GM18498 (cell line): ENCODE data around the gene IL1R1.
"Not testable (repeated sequence)": the region's sequence is repeated elsewhere in the genome, so short reads cannot be mapped to it uniquely, and the experiment has no call there.

ENCODE experiments used
- ATAC-seq: cut with Tn5 transposase; IDR thresholded peaks from one replicate; pipeline ENCODE4 v1.9.1; 2021; ENCODE audit warnings: mild to moderate bottlenecking, moderate library complexity; ENCODE audit not compliant: unreplicated experiment

Gene IL1R1

DNA sequence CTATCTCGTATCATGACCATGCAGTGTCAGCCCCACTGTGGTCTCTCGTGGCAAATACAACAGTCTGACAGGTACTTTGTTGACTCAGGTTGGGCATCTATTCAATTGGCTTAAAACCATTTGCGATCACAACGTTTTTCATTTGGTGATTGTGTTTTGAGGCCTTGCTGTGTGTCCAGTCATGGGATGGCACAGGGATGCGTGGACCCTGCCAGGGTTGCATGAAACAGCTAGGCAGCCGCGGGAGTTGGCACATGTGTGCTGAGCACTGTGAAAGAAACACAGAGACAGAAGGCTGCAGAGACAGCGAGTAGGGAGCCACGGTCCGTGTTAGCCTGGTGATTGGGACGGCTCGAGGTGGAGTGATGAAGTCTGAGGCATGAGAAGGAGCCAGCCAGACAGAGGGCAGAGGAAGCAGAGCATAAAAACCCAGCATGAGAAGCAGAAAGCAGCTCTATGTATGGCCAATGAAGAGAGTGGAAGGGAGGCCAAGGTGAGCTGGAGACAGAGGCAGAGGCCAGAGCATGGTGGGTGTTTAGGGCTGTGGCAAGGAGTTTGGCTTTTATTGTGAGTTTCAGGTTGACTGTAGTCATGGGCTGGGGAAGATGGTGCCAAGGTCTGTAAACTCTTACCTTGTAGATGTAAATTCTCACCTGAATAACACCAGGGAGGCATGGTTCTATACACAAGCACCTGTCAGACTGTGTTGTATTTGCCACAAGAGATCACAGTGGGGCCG, 31.8 kb upstream of the IL1R1 start:
- no peak for ATAC-seq

DNA sequence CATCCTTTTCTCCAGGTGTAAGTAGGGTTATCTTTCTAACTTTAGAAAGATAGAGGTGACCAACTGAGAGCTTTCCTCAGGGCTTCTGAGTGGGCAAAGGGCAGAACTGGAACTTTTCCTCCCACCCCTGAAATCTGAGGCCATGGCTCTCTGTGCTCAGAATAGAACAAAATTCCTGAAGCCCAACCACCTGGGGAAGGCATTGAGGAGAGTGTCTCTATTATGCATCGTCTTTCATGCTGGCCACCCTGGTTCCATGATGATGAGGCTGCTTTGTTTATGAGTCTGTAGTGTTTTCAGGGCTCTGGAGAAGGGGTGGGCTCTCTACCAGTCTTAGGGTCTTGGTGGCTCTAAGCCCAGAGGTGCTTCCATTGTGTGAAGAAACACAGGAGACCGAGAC, 30.7 kb upstream of the IL1R1 start:
- ATAC-seq: no peak

- ATAC-seq: no peak
Measured at GRCh38 chr2:102112271-102112670, 30.3 kb upstream of the IL1R1 start.

DNA sequence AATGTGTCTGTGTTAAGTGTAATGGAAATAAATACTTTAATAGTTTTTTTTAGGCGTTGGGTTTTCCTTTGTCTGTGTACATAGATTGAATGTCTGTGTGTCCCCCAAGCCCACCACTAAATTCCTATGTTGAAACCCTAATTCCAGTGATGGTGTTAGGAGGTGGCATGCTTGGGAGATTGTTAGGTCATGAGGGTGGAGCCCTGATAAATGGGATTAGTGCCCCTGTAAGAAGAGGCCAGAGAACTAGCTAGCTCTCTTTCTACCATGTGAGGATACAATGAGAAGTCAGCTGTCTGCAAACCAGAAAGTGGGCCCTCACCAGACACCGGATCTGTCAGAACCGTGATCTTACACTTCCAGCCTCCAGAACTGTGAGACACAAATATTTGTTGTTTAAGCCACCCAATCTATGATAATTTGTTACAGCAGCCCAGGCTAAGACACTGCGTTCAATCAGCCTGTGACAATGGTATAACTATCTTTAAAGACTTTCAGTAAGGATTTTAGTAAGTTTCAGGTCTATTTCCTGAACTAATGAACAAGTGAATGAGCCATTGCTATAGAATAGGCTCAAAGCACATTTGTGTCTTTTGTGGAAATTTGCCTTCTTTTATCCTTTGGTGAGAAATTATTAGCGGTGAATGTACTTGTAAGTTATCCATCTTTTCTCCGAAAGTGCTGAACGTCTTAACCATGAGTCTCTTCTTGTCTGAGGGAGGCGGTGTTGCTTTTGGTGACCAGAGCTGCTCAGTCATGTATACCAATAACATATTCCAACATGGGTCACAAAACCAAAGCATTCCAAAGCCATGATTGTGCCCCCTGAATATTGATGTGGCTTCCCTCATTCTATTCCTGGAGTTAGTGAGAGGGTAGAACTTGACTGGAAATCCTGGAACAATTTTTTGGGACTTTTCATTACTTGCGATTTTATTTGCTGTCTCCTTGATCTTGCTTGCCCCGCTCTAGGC, 29.6 kb upstream of the IL1R1 start:
- no peak for ATAC-seq

DNA sequence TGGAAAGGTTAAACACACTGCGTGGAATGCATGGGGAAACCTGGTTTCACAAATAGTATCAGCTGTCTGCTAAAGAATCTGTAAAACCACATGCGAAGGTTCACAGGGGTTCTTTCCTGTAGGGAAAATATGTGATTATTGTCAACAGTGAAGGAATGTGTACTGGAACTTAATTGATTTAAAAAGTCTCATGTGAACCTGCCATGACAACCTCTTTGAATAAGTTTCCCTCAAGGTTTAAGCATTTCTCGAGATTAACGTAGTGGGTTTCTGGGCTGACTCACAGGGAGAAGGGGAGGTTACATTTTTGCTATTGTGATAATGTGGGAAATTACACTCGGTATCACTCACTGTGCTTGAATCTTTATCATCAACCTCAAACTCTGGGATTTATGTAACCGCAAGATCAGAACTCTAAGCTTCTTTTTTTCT, 28.2 kb upstream of the IL1R1 start:
- ATAC-seq: no peak

- ATAC-seq: no peak
Measured at GRCh38 chr2:102114851-102115497, 27.6 kb upstream of the IL1R1 start.

DNA sequence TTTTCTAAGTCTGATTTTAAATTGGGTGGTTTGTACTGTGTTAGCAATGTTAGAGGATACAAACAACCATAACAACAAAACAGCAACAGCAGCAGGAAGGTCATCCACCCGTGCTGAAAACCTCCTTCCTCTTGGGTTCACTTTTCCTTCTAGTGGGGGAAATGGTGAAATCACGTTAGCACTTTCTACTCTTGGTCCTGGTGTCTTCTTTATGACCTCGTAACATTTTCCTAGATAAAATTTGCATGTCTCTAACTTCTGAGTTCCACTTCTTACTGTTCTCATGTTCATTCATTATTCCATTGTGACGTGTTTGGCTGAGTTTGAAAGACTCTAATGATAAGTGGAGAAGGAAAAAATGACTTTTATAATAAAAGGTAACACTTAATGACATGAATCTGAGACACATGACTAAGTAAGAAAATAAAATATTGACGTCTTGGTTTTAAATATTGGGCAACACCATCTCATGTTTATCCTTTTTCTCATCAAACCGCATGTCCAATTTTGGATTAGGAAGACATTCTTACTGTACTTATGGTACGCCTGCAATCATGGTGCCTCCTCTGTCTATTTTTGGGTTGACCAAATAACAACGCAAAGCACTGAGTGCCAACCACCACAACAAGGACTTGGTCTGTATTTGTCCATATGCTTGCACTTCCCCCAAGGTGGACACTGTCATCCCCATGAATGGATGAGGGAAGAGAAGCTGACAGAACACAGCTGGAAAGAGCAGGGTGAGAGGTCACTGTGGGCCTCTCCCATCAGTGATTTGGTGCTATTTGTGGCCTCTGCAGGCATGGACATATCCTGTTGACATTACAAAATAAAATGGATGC, 25.7 kb upstream of the IL1R1 start:
- ATAC-seq: no peak

DNA sequence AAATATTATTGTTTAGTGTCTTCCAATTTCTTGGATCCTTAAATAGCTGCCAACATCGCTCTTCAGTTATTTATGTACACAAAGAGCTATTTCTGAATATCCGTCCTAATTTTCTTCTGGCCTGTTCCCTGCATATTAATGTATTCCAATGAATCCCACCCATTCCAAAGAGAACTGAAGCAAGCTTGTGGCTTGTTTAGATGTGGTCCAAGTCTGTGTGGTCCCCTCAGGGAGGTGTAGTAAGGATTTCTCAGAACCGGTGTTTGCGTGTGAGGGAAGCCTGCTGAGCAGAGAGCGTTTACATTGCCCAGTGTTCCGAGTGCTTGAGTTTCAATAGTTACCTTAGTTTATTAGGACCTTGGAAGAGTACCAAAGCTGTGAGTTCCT, 25.1 kb upstream of the IL1R1 start:
- no peak for ATAC-seq

- no peak for ATAC-seq
Measured at GRCh38 chr2:102119255-102119654, 23.3 kb upstream of the IL1R1 start.

- ATAC-seq: no peak
Measured at GRCh38 chr2:102120261-102120660, 22.3 kb upstream of the IL1R1 start.

GRCh38 chr2:102120701-102121159, 21.8 kb upstream of the IL1R1 start:
- no peak for ATAC-seq

DNA sequence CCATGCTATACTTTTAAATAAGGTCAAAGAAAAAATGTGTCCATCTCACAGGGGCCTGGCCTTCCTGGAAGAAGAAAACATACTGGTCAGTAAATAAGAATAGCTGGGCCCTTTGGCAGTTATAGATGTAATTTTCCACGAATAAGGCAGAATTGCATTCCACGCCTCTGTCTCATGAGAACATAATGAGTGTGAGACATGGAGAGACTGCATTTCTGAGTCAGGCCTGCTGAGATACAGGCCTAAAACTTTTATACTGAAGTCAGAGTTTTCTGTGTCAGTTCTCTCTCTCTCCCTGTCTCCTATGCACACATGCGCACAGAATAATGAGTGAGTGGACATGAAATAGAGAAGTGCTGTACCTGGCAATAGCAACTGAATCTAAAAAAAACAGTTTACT, 20.4 kb upstream of the IL1R1 start:
- ATAC-seq: no peak

GRCh38 chr2:102122909-102123308, 19.6 kb upstream of the IL1R1 start:
- no peak for ATAC-seq

DNA sequence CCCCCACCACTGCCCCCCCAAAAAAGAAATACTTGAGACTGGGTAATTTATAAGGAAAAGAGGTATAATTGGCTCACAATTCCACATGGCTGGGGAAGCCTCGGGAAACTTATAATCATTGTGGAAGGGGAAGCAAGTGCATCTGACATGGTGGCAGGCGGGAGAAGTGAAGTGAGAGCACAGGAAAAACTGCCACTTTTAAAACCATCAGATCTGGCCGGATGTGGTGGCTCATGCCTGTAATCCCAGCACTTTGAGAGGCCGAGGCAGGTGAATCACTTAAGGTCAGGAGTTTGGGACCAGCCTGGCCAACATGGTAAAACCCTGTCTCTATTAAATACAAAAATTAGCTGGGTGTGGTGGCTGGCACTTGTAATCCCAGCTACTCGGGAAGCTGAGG, 18.1 kb upstream of the IL1R1 start:
- not testable (repeated sequence) for ATAC-seq

GRCh38 chr2:102126169-102126568, 16.4 kb upstream of the IL1R1 start:
- ATAC-seq: no peak

DNA sequence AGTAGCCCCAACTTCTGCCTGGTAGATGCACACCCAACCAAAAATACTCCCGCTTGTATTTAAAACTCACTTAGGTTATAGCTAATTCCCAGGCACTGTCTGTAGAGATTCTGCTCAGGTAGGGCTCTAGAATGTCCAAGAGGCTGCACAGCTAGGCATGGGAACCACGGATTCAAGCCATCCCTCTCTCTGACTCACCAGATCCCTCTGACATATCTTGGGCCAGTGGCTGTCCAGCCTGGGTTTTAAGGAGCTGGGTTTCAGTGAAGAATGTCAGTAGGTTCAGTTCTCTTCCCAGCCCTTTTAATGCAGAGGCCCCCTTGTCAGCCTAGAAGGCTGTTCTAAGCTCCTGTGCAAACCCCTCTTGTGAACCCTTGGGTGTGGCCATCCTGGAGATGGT, 15.9 kb upstream of the IL1R1 start:
- ATAC-seq: no peak

DNA sequence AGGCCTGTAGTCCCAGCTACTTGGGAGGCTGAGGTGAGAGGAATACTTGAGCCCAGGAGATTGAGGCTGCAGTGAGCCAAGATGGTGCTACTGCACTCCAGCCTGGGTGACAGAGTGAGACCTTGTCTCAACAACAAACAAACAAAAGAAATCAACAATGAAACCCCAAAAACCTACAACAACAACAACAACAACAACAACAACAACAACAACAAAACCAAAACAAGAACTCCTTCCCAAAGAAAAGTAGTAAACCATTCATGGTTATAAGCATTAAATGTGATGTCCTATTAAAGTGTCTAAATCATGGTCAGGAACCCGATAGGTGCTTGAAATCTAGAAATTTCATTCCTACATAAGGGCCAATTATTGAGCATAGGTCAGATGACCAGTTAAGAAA, 13.5 kb upstream of the IL1R1 start:
- no peak for ATAC-seq

GRCh38 chr2:102129951-102130646, 12.4 kb upstream of the IL1R1 start:
- no peak for ATAC-seq

GRCh38 chr2:102130647-102130991, 11.9 kb upstream of the IL1R1 start:
- no peak for ATAC-seq

DNA sequence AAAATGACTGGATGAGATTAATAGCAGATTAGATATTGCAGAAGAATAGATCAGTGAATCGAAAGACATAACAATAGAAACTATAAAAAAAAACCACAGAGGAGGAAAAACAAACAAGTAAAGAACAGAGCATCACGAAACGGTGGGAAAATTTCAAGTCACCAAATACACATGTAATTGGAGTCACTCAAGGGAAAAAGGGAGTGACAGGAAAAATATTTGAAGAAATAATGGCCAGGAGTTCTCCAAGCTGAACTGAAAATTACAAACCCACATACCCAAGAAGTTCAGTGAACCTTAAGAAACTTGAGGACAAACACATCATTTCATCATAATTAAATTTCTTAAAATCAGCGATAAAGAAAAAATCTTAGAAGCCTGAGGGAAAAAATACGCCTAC, 11.0 kb upstream of the IL1R1 start:
- no peak for ATAC-seq
